Caco-2 (cell line): ENCODE results near the gene PSTPIP1. TPM values are rescaled to one million over a fixed set of nuclear protein-coding genes. Genes with fewer than 3 reads are reported as not detected.

Experiments
- BruUV-seq: library from RNA; stranded (reverse); fragments of 400-500 nt; replicated peaks from 2 replicates; lab custom pipeline; 2021; lab: Mats Ljungman, UMichigan
- CTCF ChIA-PET: fragments of 300-600 bp; sonication (Branson Sonifier 250); formaldehyde crosslinking; loops from one replicate; lab custom pipeline; 2022; ENCODE audit warnings: antibody characterized with exemption; lab: Charles Lee
- POLR2A ChIA-PET: fragments of 300-600 bp; sonication (Branson Sonifier 250); formaldehyde crosslinking; loops from one replicate; lab custom pipeline; 2022; ENCODE audit warnings: antibody characterized with exemption; lab: Charles Lee
- DNase-seq, 2 experiments: peaks; one replicate each; pipeline versions ENCODE4 v3.0.0 to v3.0.0-alpha.2; 2020 to 2022
- H3K27me3 ChIP-seq: replicated peaks from 2 replicates; pipeline ENCODE4 v1.6.0; 2011; ENCODE audit warnings: low read length; ENCODE audit not compliant: control insufficient read depth, insufficient read depth
- H3K36me3 ChIP-seq: 2 replicates; pipeline ENCODE4 v1.5.1; 2011; ENCODE audit warnings: low read length; ENCODE audit not compliant: control insufficient read depth, insufficient read depth
- H3K4me1 ChIP-seq: fragments of 250-450 bp; sonication (Bioruptor Pico); 2 replicates; pipeline ENCODE4 v1.5.1; 2020; ENCODE audit warnings: mild to moderate bottlenecking
- H3K4me3 ChIP-seq: 2 replicates; pipeline ENCODE4 v1.5.1; 2011; ENCODE audit warnings: low read depth, mild to moderate bottlenecking, control low read depth, low read length
- H3K9me3 ChIP-seq: fragments of 250-450 bp; sonication (Bioruptor Pico); 2 replicates; pipeline ENCODE4 v1.5.1; 2020; ENCODE audit warnings: mild to moderate bottlenecking, moderate library complexity
- H3K27ac Mint-ChIP-seq: one replicate; pipeline ENCODE4 v1.8.0; 2022; ENCODE audit warnings: mixed read lengths; ENCODE audit not compliant: unreplicated experiment
- H3K27me3 Mint-ChIP-seq: one replicate; pipeline ENCODE4 v1.8.0; 2022; ENCODE audit warnings: mixed read lengths; ENCODE audit not compliant: insufficient read depth, unreplicated experiment
- H3K36me3 Mint-ChIP-seq: one replicate; pipeline ENCODE4 v1.8.0; 2022; ENCODE audit warnings: mild to moderate bottlenecking, mixed read lengths; ENCODE audit not compliant: insufficient read depth, unreplicated experiment
- H3K4me1 Mint-ChIP-seq: one replicate; pipeline ENCODE4 v1.8.0; 2022; ENCODE audit warnings: low read depth, mixed read lengths; ENCODE audit not compliant: unreplicated experiment
- H3K4me3 Mint-ChIP-seq: one replicate; pipeline ENCODE4 v1.8.0; 2022; ENCODE audit warnings: mild to moderate bottlenecking, moderate library complexity, mixed read lengths; ENCODE audit not compliant: unreplicated experiment
- H3K9me3 Mint-ChIP-seq: one replicate; pipeline ENCODE4 v1.8.0; 2022; ENCODE audit warnings: mixed read lengths; ENCODE audit not compliant: unreplicated experiment
- CTCF ChIP-seq, 2 experiments: fragments of 200-600 bp in 1 of 2; IDR thresholded peaks; 1 replicate in 1 of 2; 2 replicates in 1 of 2; pipeline versions ENCODE4 v1.5.1 to v1.8.0; 2011 to 2022; ENCODE audit warnings: antibody characterized with exemption in 1 of 2, control low read depth in 1 of 2, inconsistent platforms in 1 of 2, low read depth in 1 of 2, low read length in 1 of 2, mild to moderate bottlenecking in 1 of 2, moderate library complexity in 1 of 2; ENCODE audit not compliant: insufficient read depth in 1 of 2, severe bottlenecking in 1 of 2, unreplicated experiment in 1 of 2
- intact Hi-C: fragments of 100-400 bp; cut with micrococcal nuclease; formaldehyde crosslinking; loops from one replicate; pipeline ENCODE4 v1.10.0; 2022; ENCODE audit not compliant: unreplicated experiment
- total RNA-seq: library from RNA; stranded (reverse); gene quantifications from 2 replicates; pipeline ENCODE4 v1.2.3, GENCODE V29; 2022

The PSTPIP1 gene
- total RNA-seq, 1 experiment from 2014 or later, result not detected

GRCh38 chr15:76998663-76999285, 3.8 kb downstream of the PSTPIP1 start:
- Mint-ChIP-seq H3K4me1 (no peaks in the 10 kb centered on the region), H3K9me3 (no peaks in the 10 kb centered on the region), H3K27me3 (no peaks in the 10 kb centered on the region), H3K27ac (no peak overlapping the region), H3K4me3 (no peak overlapping the region), H3K36me3 (no peaks in the 10 kb centered on the region)
- CTCF ChIA-PET, result no interaction called here
- DNase-seq, result no peak
- intact Hi-C loops, result no loop called here
- Histone ChIP-seq H3K27me3 (no peaks in the 10 kb centered on the region), H3K4me3 (no peak overlapping the region), H3K4me1 (no peaks in the 10 kb centered on the region), H3K36me3 (no peaks in the 10 kb centered on the region), H3K9me3 (no peaks in the 10 kb centered on the region)
- no TSS peak for BruUV-seq
- no peak for TF ChIP-seq CTCF (IDR thresholded peaks at IDR 0.05; ENCODE audit: insufficient read depth in 1 of 2, low read depth in 1 of 2, low read length in 1 of 2, severe bottlenecking in 1 of 2, unreplicated experiment in 1 of 2)
- POLR2A ChIA-PET, result no interaction called here

- no peak for DNase-seq
- no peaks in the 10 kb centered on the region for H3K9me3 ChIP-seq
- no peaks in the 10 kb centered on the region for H3K9me3 Mint-ChIP-seq
- no peaks in the 10 kb centered on the region for H3K36me3 ChIP-seq
- ChIA-PET CTCF (no interaction called here), POLR2A (no interaction called here)
- H3K4me1 Mint-ChIP-seq, result no peaks in the 10 kb centered on the region
- no peak overlapping the region for H3K4me3 ChIP-seq
- intact Hi-C loops, result no loop called here
- TF ChIP-seq CTCF (IDR thresholded peaks at IDR 0.05; ENCODE audit: insufficient read depth in 1 of 2, low read depth in 1 of 2, low read length in 1 of 2, severe bottlenecking in 1 of 2, unreplicated experiment in 1 of 2), result no peak
- BruUV-seq, result no TSS peak
- H3K4me3 Mint-ChIP-seq, result no peak overlapping the region
- H3K4me1 ChIP-seq, result no peaks in the 10 kb centered on the region
- H3K27me3 ChIP-seq, result no peaks in the 10 kb centered on the region
- H3K27me3 Mint-ChIP-seq, result no peaks in the 10 kb centered on the region
- H3K36me3 Mint-ChIP-seq, result no peaks in the 10 kb centered on the region
- no peak overlapping the region for H3K27ac Mint-ChIP-seq
Measured at GRCh38 chr15:76999996-77000395, 5.1 kb downstream of the PSTPIP1 start.

- CTCF ChIA-PET, result no interaction called here
Measured at GRCh38 chr15:77001351-77001750, 6.4 kb downstream of the PSTPIP1 start.

More at GRCh38 chr15:77001351-77001750, 6.4 kb downstream of the PSTPIP1 start:
- Mint-ChIP-seq H3K4me3 (no peak overlapping the region), H3K36me3 (no peaks in the 10 kb centered on the region), H3K27ac (no peak overlapping the region), H3K9me3 (no peaks in the 10 kb centered on the region), H3K27me3 (no peaks in the 10 kb centered on the region), H3K4me1 (no peaks in the 10 kb centered on the region)
- POLR2A ChIA-PET, result no interaction called here
- Histone ChIP-seq H3K36me3 (no peaks in the 10 kb centered on the region), H3K27me3 (no peaks in the 10 kb centered on the region), H3K9me3 (no peaks in the 10 kb centered on the region), H3K4me3 (no peak overlapping the region), H3K4me1 (no peaks in the 10 kb centered on the region)
- DNase-seq, result no peak
- intact Hi-C loops, result no loop called here
- BruUV-seq, result no TSS peak
- no peak for TF ChIP-seq CTCF (IDR thresholded peaks at IDR 0.05; ENCODE audit: insufficient read depth in 1 of 2, low read depth in 1 of 2, low read length in 1 of 2, severe bottlenecking in 1 of 2, unreplicated experiment in 1 of 2)
